KBM-7 (cell line): ENCODE measurements around the gene CHAC1.
A peak's percentile ranks its signal among the peaks of the same experiment; 100 is the strongest.

Experiments used
- DNase-seq: peaks from one replicate; pipeline ENCODE4 v3.0.0-alpha.2; 2015
- in situ Hi-C: fragments of 300-500 bp; cut with MboI; formaldehyde crosslinking; loops from 2 replicates; pipeline ENCODE4 v1.14.3; 2020; ENCODE audit warnings: low sequenced_read_pairs, low pct_unique_long_range_greater_than_20kb, mixed read lengths

The CHAC1 gene

GRCh38 chr15:40921949-40922607 is 31.2 kb upstream of the CHAC1 start:
- in situ Hi-C loops: no loop called here
- no peak for DNase-seq

GRCh38 chr15:40922608-40923005 is 30.7 kb upstream of the CHAC1 start:
- in situ Hi-C loops: no loop called here

GRCh38 chr15:40923551-40923950 is 29.7 kb upstream of the CHAC1 start:
- in situ Hi-C loops: no loop called here
- no peak for DNase-seq

More at GRCh38 chr15:40922608-40923005, 30.7 kb upstream of the CHAC1 start:
- DNase-seq: no peak

GRCh38 chr15:40925495-40925862 is 27.8 kb upstream of the CHAC1 start:
- in situ Hi-C loops: no loop called here

GRCh38 chr15:40925863-40926658 is 27.2 kb upstream of the CHAC1 start:
- in situ Hi-C loops: no loop called here
- no peak for DNase-seq

More at GRCh38 chr15:40925495-40925862, 27.8 kb upstream of the CHAC1 start:
- no peak for DNase-seq

GRCh38 chr15:40926659-40927494 is 26.4 kb upstream of the CHAC1 start:
- no peak for DNase-seq
- in situ Hi-C loops: no loop called here

GRCh38 chr15:40927495-40927872 is 25.8 kb upstream of the CHAC1 start:
- DNase-seq: no peak
- in situ Hi-C loops: no loop called here

- in situ Hi-C loops: no loop called here
Observed at GRCh38 chr15:40927873-40928806, 25.1 kb upstream of the CHAC1 start.

GRCh38 chr15:40928821-40929659 is 24.2 kb upstream of the CHAC1 start, which contains the start of gene DLL4:
DLL4 (plus strand) TSS chr15:40929340; CDS start chr15:40929669, 329 bp downstream.
- DNase-seq: peak; percentile 79
- in situ Hi-C loops: no loop called here

More at GRCh38 chr15:40927873-40928806, 25.1 kb upstream of the CHAC1 start:
- DNase-seq: peak; percentile 35

- in situ Hi-C loops: no loop called here
- peak; percentile 39 for DNase-seq
Observed at GRCh38 chr15:40929660-40930429, 23.4 kb upstream of the CHAC1 start.

- peak; percentile 35 for DNase-seq
- in situ Hi-C loops: no loop called here
Observed at GRCh38 chr15:40930430-40931299, 22.6 kb upstream of the CHAC1 start.

- DNase-seq: no peak
- in situ Hi-C loops: no loop called here
Observed at GRCh38 chr15:40931300-40932142, 21.8 kb upstream of the CHAC1 start.

- in situ Hi-C loops: no loop called here
- peak; percentile 56 for DNase-seq
Observed at GRCh38 chr15:40932156-40932555, 21.1 kb upstream of the CHAC1 start.

- DNase-seq: no peak
- in situ Hi-C loops: no loop called here
Observed at GRCh38 chr15:40932649-40933516, 20.4 kb upstream of the CHAC1 start.

GRCh38 chr15:40933517-40933902 is 19.8 kb upstream of the CHAC1 start:
- DNase-seq: no peak
- in situ Hi-C loops: no loop called here
